Colonic mucosa (tissue), 4 donors: ENCODE results near the gene QRFP. TPM values are rescaled to one million over a fixed set of nuclear protein-coding genes. Genes with fewer than 3 reads are reported as not detected.

ENCODE experiments used
- DNase-seq: peaks from one replicate; pipeline ENCODE4 v3.0.0-alpha.2; 2020
- H3K27ac ChIP-seq: fragments of 200-600 bp; one replicate; pipeline ENCODE4 v1.8.0; 2021
- H3K27me3 ChIP-seq: fragments of 200-600 bp; one replicate; pipeline ENCODE4 v1.8.0; 2021
- H3K36me3 ChIP-seq: fragments of 200-600 bp; one replicate; pipeline ENCODE4 v1.8.0; 2021
- H3K4me1 ChIP-seq: fragments of 200-600 bp; one replicate; pipeline ENCODE4 v1.8.0; 2021; ENCODE audit warnings: mild to moderate bottlenecking
- H3K4me3 ChIP-seq: fragments of 200-600 bp; one replicate; pipeline ENCODE4 v1.8.0; 2021
- H3K9ac ChIP-seq, 2 donors: one replicate each; pipeline ENCODE4 v1.7.0; 2013; ENCODE audit warnings: control low read depth in 2 of 2, low read depth in 2 of 2, low read length in 2 of 2
- H3K9me3 ChIP-seq: fragments of 200-600 bp; one replicate; pipeline ENCODE4 v1.8.0; 2021
- CTCF ChIP-seq: fragments of 200-600 bp; IDR thresholded peaks from one replicate; pipeline ENCODE4 v1.8.0; 2022; ENCODE audit warnings: antibody characterized with exemption, mild to moderate bottlenecking
- intact Hi-C: fragments of 100-400 bp; cut with DNase I; formaldehyde crosslinking; loops from one replicate; pipeline ENCODE4 v1.14.1; 2022
- total RNA-seq, 2 donors: library from RNA; stranded (reverse); fragmentation: NEBNext Ultra II Directional in 1 of 2; extraction: Animal tissue kit (Norgen Biotek cat#: 25700) in 1 of 2; gene quantifications; one replicate each; pipeline ENCODE4 v1.2.1, GENCODE V29; 2021
- donor health status: healthy.
- donor health status: DM: no; HTN: no; CAD: no.
- donor health status: DM: no; HTN: no; CAD: no.

The QRFP gene
- total RNA-seq, 2 donors from 2014 or later: 0.77 TPM; not detected in 1

- no peaks in the 10 kb centered on the region for H3K36me3 ChIP-seq
- peaks cover under 1% of the 10 kb centered on the region for H3K27me3 ChIP-seq
- no peaks in the 10 kb centered on the region for H3K9me3 ChIP-seq
- intact Hi-C loops: no loop called here
- TF ChIP-seq CTCF: no peak
- no peaks in the 10 kb centered on the region for H3K4me1 ChIP-seq
- H3K9ac ChIP-seq: no peak overlapping the region
- H3K4me3 ChIP-seq: no peak overlapping the region
- no peak overlapping the region for H3K27ac ChIP-seq
- no peak for DNase-seq
Observed at GRCh38 chr9:130932255-130933079, 35.9 kb upstream of the QRFP start.

- Histone ChIP-seq H3K4me3 (no peak overlapping the region), H3K4me1 (no peaks in the 10 kb centered on the region), H3K27ac (no peak overlapping the region), H3K36me3 (no peaks in the 10 kb centered on the region), H3K9ac (no peak overlapping the region), H3K9me3 (no peaks in the 10 kb centered on the region), H3K27me3 (no peaks in the 10 kb centered on the region)
- TF ChIP-seq CTCF: no peak
- intact Hi-C loops: no loop called here
- no peak for DNase-seq
Observed at GRCh38 chr9:130931508-130932254, 35.1 kb upstream of the QRFP start.

GRCh38 chr9:130930804-130931349, 34.3 kb upstream of the QRFP start:
- intact Hi-C loops: no loop called here
- H3K27me3 ChIP-seq: no peaks in the 10 kb centered on the region

GRCh38 chr9:130930132-130930803, 33.7 kb upstream of the QRFP start:
- H3K4me3 ChIP-seq: no peak overlapping the region
- intact Hi-C loops: no loop called here
- H3K36me3 ChIP-seq: no peaks in the 10 kb centered on the region

More at GRCh38 chr9:130930804-130931349, 34.3 kb upstream of the QRFP start:
- H3K4me3 ChIP-seq: no peak overlapping the region
- DNase-seq: no peak
- H3K36me3 ChIP-seq: no peaks in the 10 kb centered on the region
- H3K27ac ChIP-seq: no peak overlapping the region
- no peaks in the 10 kb centered on the region for H3K4me1 ChIP-seq
- H3K9me3 ChIP-seq: no peaks in the 10 kb centered on the region
- no peak for TF ChIP-seq CTCF
- H3K9ac ChIP-seq: no peak overlapping the region

More at GRCh38 chr9:130930132-130930803, 33.7 kb upstream of the QRFP start:
- Histone ChIP-seq H3K9me3 (no peaks in the 10 kb centered on the region), H3K27ac (no peak overlapping the region), H3K4me1 (no peaks in the 10 kb centered on the region), H3K27me3 (no peaks in the 10 kb centered on the region), H3K9ac (no peak overlapping the region)
- TF ChIP-seq CTCF: no peak
- no peak for DNase-seq
